ENCODE measurements around the gene PIK3R6.
A peak's percentile ranks its signal among the peaks of the same experiment; 100 is the strongest.

The PIK3R6 gene

DNA sequence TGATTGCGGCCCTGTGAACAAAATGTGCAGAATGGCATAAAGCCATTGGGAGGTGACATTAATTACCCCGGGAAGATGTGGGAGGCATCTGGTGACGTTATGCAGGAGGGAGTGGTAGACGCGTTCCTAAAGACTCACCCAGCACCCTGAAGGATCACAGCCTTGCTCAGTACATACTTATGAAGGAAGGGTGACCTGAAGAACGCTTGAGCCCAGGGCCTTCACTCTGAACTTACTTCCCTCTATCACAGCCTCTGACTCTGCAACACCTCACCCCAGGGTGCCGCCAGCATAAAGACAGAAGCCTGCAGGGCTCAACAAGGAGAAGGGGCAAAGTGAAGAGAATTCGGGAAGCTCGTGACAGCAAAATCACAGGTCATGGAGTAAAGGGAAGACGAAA is 77.7 kb downstream of the PIK3R6 start:
- no peak for DNase-seq

DNA sequence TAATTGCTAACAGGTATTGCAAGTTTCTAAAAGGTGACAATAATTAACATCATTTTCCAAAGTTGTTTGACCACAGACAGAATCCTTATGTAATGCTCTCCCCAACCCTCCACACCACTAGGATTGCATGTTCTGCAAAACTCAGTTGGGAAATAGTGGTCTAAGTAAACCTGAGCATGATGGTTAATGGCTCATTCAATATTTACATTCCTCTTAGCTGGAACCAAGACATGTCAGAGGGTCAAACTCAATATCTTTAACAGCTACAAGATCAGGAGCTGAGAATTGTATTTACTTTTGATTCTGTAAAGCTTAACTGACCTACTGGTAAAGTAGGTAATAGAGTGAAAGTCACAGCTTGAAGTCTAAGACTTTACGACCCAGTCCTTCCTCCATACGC is 78.5 kb downstream of the PIK3R6 start:
- DNase-seq, result no peak

DNA sequence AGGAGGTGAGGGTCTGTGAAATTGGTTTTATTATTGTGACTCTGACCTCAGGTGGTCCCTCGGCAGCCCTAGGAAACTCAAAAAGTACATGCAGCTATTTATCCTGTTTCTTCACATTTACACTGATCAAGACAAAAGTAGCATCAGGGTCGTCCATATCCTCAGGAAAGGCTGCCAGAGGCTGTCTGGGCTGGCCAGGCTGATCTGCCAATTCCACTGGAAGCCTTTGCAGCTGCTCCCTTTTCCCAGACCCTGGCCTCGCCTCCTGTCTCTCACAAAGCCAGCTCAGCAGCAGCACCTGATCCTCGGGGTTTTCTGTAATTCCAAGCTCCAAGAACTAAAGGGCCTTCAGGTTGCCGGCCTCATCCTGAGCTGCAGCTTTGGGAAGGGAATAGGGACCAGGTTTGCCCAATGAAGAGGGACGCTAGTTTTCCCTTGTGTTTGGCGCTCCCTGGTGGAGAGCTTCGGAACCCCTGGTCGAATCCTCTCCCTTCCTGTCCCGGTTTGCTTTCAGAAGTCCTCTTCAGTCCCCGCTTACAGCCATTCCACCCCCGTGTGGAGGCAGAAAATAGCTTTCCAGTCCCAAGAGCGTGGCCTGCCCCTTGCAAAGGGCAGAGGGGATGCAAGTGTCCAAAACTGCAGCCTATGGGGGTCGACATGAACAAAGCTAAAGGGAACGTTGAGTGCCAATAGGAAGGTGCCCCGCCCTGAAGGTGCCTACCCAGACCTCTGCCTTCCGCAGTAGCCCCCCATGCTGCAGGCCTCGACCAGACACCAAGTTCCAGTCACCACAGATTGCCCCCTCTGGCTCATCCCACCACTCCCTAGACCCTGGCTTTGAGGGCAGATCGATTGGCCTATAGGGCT is 81.7 kb downstream of the PIK3R6 start:
- DNase-seq, result peak; percentile 27 to 36

DNA sequence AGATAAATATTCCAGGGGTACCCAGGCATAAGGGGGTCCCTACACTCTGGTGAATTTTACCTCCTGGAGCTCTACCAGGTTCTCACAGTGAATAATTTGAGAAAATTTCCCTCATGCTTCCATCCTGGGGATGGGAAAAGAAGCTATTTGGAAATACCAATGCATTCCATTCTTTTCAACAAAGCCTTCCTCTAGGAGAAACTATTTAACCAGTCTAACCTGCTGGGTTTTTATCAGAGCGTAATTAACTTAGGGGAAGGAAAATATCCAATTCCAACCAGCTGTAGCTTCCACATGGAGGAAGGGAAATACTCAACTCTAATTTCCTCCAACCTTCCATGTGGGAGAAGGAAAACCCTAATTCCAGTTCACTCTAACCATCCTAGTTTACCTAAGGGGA is 85.3 kb downstream of the PIK3R6 start:
- DNase-seq, result no peak

DNA sequence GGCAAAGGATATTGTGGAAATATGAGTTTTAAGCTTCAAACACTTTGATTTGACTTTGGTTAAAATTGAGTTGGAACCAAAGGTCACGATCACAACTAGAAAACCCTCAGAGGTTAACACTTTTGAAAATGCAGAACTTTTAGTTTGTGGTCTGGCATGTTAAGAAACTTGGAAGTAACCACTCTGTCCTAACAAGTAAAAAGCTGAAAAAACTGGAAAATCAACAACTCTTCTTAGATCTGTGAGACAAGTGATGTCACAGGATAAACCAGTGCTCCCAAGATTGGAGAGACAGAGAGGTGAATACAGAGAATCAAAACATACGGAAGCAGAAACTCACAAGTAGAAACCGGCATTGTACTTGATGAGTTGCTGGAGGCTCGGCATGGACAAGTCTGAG is 85.7 kb downstream of the PIK3R6 start:
- no peak for DNase-seq

DNA sequence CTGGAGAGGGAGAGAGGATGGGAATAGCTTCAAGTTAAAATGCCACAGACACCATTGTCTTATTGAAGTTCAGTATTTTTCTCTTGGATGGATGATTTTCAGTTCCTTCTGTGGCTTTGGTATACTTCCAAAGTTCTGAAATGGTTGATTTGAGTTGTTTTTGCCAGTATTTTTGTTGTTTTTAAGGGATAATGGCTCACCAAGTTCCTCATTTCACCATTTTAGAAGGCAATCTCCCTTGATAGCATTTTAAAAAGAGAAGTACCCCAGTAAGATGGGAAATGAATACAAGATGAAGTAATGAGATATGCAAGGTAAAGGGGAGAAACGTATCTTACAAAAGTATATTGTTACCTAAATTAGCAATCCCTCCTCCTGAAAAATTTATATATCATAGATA is 90.6 kb downstream of the PIK3R6 start:
- DNase-seq, result no peak

DNA sequence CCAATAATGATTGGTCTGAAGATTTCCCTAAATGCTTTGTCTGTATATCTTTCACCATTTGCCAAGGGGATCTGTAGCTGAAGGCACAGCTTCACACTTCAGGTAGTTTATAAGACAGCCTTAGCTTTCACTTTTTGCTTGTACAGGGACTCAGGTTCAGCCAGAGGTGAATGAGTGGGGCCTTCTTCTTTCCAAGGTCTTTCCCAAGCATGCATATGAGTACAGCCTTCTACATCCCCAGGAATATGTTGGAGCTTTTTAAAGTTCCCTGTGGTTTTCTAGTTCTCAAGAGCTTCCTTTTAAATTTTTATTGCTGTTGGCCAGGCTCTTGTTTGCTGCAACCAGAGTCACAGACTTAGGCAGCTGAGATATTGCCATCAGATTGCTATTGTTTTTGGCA is 91.2 kb downstream of the PIK3R6 start:
- DNase-seq, result no peak

DNA sequence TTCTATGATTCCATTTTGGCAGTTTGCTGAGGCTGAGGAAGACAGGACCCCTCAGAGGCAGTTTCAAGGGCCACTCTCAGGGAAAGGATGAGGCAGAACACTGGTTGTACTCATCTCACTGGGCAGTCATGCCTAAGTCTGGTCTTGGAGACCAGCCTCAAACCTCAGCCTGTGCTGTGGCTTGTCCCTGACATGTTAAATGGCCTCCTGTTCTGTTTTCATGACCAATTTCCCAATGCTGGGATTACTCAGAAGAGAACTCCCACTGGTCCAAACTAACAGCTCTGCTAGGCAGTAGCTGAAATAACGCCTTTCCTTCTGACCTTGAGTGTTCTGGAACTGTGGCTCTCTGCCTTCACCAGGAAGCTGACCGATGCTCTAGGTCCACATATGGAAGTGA is 100.7 kb downstream of the PIK3R6 start:
- no peak for DNase-seq

DNA sequence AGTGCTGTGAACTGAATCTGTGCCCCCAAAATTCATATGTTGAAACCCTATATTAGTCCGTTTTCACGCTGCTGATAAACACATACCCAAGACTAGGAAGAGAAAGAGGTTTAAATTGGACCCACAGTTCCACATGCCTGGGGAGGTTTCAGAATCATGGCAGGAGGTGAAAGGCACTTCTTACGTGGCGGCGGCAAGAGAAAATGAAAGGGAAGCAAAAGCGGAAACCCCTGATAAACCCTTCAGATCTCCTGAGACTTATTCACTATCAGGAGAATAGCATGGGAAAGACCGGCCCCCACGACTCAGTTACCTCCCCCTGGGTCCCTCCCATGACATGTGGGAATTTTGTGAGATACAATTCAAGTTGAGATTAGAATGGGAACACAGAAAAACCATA is 105.5 kb downstream of the PIK3R6 start:
- no peak for DNase-seq

DNA sequence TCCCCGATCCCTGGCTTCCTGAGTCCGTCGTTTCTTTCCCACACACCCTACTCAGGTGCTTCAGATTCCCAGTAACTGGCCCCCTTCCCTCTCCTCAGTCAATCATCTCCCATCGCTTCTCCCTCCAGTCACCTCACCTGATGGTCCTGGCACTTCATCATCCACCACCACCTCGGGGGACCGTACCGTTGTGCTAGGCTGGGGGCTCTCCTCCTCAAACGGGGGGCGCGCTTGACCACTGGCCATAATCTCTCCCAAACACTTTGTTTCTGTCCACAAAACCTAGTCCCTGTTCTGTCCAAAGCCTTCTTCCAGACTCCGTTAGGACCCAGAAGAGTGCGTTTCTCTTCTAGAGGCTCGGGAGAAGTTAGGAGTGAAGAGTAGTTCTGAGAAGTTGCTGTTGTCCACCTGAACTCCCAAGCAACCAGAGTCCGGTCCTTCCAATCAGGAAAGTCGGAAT is 109.3 kb downstream of the PIK3R6 start, which contains the start of gene SPDYE4:
SPDYE4 (minus strand) TSS at position 410 of the 460 bp plus-strand sequence; CDS start at position 246, 164 bp downstream.
- DNase-seq, result no peak

DNA sequence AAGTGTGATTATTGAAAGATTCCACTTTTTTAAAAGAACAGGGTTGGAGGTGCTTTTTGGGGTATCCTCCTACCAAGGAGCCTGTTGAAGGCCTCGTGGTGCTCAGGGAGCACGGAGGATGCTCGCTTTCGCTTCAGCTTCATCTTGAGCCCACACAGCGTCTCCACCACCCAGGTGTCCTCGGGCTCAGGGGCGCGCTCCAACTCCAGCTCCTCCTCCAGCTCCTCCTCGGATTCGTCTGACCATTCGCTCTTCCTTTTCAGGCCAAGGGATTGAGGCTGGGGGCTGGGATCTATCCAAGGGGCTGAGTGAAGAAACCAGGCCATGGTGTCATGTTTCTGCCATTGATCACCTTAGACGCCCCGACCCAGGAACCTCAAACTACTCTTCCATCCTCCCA is 110.3 kb downstream of the PIK3R6 start:
- no peak for DNase-seq

DNA sequence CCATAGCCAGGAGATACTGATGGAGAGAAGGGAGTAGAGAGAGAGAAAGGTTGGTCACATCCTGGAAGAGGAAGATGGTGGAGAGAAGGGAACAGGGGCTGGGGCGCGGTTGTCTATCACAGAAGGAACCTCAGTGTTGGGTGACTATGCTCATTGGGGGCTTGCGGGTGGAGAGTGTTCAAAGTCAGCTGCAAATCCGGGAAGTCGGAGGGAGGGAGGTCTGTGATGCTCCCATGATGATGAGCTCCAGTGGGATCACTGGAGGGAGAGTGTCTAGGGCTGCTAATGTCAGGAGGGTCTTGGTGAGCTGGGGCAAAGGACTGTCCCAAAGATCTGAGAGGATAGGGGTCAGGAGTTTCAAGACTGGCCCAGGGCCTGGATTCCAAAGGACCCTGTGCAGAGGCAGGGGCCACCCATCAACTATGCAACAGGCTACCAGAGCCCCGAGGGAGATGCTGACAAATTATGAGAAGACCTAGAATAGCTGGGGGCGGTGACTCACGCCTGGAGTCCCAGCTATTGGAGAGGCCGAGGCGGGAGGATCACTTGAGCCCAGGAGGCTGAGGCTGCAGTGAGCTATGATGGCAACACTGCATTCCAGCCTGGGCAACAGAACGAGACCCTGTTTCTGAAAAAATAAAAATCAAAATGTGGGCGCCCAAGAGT is 111.8 kb downstream of the PIK3R6 start:
- no peak for DNase-seq

DNA sequence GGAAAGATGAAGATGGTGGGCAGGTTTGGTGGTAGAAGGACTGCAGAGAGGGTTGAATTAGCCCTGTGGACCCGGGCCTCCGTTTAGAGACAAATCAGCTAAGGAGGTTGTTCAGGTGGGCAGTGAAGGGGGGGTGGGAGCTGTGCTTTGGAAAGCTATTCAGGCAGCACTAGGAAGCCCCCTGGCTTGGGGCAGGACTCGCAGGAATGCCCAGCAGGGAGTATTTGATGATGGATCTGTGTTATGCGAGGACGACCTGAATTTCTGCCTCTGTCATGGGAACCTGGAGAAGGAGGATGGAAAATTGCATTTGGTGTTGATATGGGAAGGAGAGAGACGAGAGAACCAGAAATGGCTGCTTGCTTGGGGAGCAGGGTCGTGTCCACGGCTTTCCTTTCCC is 112.6 kb downstream of the PIK3R6 start:
- no peak for DNase-seq

DNA sequence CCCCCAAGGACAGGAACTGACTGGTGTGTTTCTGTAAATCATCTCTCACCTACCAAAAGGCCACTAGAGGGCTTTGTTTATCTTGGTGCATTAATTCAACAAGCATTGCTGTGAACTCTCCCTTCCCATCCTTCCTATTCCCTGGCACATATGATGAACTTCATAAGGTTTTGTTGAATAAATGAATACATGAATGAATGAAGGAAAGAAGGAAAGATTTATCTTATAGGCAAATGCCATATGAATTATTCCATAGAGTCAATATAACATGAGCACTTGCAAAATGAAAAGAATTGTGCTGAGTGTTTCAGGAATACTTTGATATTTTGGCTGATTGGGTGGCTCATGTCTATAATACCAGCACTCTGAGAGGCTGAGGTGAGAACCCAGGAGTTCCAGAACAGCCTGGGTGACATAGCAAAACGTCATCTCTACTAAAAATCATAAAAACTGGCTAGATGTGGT is 113.5 kb downstream of the PIK3R6 start:
- peak; percentile 9 to 20 for DNase-seq

DNA sequence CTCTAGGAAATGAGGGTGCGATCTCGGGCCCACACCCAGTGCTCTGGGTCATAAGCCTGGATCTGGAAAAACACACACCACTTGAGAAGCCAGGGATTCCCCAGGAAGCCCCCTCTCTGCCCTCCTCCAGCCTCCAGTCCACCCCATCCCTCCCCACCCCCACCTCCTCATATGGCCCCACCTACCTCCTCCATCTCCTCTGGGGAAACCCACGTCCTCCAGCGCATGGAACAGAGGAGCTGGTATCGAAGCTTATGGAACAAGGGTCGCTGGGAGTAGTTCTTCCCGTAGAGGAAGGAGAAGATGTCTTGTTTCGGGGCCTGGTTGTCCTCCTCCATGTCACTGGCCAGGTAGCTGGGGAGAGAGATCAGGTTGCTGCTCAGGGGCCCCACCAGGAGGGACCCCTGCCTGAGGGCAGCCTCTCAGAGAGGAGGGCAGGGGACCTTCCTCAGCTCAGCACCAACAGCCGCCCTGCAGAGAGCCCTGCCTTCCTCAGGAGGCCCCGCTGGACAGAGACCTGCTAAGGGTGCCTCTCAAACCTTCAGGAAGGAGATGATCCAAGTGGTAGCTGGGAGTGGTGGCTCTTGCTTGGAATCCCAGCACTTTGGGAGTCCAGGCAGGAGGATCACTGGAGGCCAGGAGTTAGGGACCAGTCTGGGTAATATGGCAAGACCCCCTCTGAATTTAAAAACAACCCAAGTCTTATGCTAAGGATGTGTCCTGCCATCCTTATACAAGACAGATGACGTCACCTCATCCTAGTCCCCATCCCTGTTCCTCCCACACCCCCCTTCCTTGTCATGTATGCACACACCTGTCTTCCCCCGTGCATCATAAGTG is 114.1 kb downstream of the PIK3R6 start:
- no peak for DNase-seq
